HEK293T (cell line): Measurements from ENCODE around the gene ZNF135.

Source experiments
- ARNT ChIP-seq: fragments of 450-650 bp; IDR thresholded peaks from 2 replicates; pipeline ENCODE4 v1.6.1; 2017; ENCODE audit warnings: mild to moderate bottlenecking
- BHLHE40 ChIP-seq: fragments of 450-650 bp; IDR thresholded peaks from 2 replicates; pipeline ENCODE4 v1.6.1; 2016; ENCODE audit warnings: mild to moderate bottlenecking, moderate library complexity, borderline replicate concordance
- CTBP1 ChIP-seq: fragments of 450-650 bp; IDR thresholded peaks from 2 replicates; pipeline ENCODE4 v1.6.1; 2016; ENCODE audit warnings: borderline replicate concordance
- ELF4 ChIP-seq: fragments of 450-650 bp; IDR thresholded peaks from 2 replicates; pipeline ENCODE4 v1.6.1; 2017; ENCODE audit warnings: antibody characterized with exemption
- FOXA1 ChIP-seq: fragments of 450-650 bp; IDR thresholded peaks from 2 replicates; pipeline ENCODE4 v1.6.1; 2016; ENCODE audit warnings: mild to moderate bottlenecking
- FOXK2 ChIP-seq: fragments of 450-650 bp; IDR thresholded peaks from 2 replicates; pipeline ENCODE4 v1.6.1; 2016; ENCODE audit warnings: mild to moderate bottlenecking
- HDGF ChIP-seq: fragments of 450-650 bp; IDR thresholded peaks from 2 replicates; pipeline ENCODE4 v1.6.1; 2017; ENCODE audit warnings: antibody characterized with exemption, borderline replicate concordance
- L3MBTL2 ChIP-seq: fragments of 450-650 bp; conservative IDR thresholded peaks from 2 replicates; pipeline ENCODE4 v1.6.1; 2016; ENCODE audit warnings: mild to moderate bottlenecking
- LEF1 ChIP-seq: fragments of 450-650 bp; IDR thresholded peaks from 2 replicates; pipeline ENCODE4 v1.6.1; 2017; ENCODE audit warnings: mild to moderate bottlenecking, borderline replicate concordance
- SP1 ChIP-seq: fragments of 450-650 bp; IDR thresholded peaks from 2 replicates; pipeline ENCODE4 v1.6.1; 2017
- SUZ12 ChIP-seq: fragments of 450-650 bp; IDR thresholded peaks from 2 replicates; pipeline ENCODE4 v1.6.1; 2016; ENCODE audit warnings: mild to moderate bottlenecking

DNA sequence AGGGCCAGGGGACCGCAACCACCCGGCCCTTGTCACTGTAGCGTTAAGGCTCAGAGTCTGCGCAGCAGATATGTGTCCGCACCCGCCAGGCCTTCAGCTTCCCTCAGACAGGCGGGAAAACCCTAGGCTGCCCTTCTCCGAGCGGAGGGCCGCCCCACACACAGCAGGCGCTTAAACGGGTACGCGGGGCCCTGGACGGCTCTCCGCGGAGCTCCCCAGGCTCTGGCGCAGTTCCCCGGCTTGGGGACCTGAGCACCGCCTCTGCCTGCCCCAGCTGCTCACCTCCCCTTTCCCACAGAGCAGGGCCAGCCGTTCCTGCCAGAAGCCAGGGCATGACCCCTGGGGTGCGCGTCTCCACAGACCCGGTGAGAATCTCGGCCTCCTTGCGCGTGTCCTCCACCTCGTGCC, 593 bp downstream of the ZNF135 start:
- TF ChIP-seq BHLHE40 (no peak), HDGF (no peak), ARNT (no peak), LEF1 (no peak), SUZ12 (no peak), FOXK2 (no peak), L3MBTL2 (no peak), FOXA1 (no peak), ELF4 (no peak), CTBP1 (no peak), SP1 (no peak)
